Measurements from ENCODE around the gene SNX32. TPM values are rescaled to one million over a fixed set of nuclear protein-coding genes. Genes with fewer than 3 reads are reported as not detected.
A peak's percentile ranks its signal among the peaks of the same experiment; 100 is the strongest.

Gene SNX32
- total and polyA plus RNA-seq, 9 of the 15 experiments (the other 6 are each of a cell fraction or from before 2014, with no cell fraction given): 0.03 TPM; not detected in 7

DNA sequence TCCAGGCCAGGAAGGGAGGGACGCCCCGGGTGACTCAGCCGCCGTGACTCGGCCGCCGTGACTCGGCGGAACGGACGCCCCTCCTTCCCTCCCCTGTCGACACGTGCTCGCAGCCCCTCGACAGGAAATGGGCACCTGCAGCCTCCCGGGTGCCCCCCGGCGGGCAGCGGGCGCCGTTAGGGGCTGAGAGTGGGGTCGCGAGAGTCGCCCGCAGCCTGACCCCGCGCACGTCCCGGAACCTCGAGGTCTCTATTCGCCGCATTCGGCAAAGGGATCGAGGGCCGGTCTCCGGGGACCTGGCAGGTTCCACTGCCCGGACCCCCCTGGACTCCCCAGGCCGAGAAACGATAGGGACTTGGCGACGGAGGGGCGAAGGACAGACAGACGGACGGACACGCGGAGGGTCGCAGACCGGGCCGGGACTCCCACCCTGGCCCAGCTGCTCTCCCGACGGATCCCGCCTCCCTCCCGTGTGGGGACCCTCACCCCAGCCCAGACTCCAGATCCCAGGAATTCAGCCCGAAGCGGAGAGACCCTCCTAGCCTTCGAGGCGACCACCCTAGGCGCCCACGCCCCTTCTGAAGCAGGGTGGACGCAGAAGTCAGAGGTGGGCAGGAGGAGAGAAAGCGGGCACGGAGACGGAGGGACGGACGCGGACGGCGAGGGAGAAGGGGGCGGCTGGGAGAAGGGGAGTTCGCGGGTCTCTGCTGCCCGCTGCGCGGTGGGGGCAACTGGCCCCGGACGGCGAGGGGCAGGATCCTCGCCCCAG, 65.8 kb downstream of the SNX32 start (continued):
- TF ChIP-seq, protein P1, sequence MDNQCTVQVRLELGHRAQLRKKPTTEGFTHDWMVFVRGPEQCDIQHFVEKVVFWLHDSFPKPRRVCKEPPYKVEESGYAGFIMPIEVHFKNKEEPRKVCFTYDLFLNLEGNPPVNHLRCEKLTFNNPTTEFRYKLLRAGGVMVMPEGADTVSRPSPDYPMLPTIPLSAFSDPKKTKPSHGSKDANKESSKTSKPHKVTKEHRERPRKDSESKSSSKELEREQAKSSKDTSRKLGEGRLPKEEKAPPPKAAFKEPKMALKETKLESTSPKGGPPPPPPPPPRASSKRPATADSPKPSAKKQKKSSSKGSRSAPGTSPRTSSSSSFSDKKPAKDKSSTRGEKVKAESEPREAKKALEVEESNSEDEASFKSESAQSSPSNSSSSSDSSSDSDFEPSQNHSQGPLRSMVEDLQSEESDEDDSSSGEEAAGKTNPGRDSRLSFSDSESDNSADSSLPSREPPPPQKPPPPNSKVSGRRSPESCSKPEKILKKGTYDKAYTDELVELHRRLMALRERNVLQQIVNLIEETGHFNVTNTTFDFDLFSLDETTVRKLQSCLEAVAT (IDR thresholded peaks at IDR 0.05): peak; percentile 75 to 78
- TF ChIP-seq KDM4B (IDR thresholded peaks at IDR 0.05; ENCODE audit: borderline replicate concordance in 2 of 2, low read depth in 1 of 2): no peak; a peak in 1 of 4 replicates
- TF ChIP-seq, protein P2, sequence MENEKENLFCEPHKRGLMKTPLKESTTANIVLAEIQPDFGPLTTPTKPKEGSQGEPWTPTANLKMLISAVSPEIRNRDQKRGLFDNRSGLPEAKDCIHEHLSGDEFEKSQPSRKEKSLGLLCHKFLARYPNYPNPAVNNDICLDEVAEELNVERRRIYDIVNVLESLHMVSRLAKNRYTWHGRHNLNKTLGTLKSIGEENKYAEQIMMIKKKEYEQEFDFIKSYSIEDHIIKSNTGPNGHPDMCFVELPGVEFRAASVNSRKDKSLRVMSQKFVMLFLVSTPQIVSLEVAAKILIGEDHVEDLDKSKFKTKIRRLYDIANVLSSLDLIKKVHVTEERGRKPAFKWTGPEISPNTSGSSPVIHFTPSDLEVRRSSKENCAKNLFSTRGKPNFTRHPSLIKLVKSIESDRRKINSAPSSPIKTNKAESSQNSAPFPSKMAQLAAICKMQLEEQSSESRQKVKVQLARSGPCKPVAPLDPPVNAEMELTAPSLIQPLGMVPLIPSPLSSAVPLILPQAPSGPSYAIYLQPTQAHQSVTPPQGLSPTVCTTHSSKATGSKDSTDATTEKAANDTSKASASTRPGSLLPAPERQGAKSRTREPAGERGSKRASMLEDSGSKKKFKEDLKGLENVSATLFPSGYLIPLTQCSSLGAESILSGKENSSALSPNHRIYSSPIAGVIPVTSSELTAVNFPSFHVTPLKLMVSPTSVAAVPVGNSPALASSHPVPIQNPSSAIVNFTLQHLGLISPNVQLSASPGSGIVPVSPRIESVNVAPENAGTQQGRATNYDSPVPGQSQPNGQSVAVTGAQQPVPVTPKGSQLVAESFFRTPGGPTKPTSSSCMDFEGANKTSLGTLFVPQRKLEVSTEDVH (IDR thresholded peaks at IDR 0.05; ENCODE audit: low read depth, partially characterized antibody): no peak
- TF ChIP-seq MED1 (CRISPR knock-in tag; IDR thresholded peaks at IDR 0.05; ENCODE audit: borderline replicate concordance): no peak
- TF ChIP-seq, protein P3, sequence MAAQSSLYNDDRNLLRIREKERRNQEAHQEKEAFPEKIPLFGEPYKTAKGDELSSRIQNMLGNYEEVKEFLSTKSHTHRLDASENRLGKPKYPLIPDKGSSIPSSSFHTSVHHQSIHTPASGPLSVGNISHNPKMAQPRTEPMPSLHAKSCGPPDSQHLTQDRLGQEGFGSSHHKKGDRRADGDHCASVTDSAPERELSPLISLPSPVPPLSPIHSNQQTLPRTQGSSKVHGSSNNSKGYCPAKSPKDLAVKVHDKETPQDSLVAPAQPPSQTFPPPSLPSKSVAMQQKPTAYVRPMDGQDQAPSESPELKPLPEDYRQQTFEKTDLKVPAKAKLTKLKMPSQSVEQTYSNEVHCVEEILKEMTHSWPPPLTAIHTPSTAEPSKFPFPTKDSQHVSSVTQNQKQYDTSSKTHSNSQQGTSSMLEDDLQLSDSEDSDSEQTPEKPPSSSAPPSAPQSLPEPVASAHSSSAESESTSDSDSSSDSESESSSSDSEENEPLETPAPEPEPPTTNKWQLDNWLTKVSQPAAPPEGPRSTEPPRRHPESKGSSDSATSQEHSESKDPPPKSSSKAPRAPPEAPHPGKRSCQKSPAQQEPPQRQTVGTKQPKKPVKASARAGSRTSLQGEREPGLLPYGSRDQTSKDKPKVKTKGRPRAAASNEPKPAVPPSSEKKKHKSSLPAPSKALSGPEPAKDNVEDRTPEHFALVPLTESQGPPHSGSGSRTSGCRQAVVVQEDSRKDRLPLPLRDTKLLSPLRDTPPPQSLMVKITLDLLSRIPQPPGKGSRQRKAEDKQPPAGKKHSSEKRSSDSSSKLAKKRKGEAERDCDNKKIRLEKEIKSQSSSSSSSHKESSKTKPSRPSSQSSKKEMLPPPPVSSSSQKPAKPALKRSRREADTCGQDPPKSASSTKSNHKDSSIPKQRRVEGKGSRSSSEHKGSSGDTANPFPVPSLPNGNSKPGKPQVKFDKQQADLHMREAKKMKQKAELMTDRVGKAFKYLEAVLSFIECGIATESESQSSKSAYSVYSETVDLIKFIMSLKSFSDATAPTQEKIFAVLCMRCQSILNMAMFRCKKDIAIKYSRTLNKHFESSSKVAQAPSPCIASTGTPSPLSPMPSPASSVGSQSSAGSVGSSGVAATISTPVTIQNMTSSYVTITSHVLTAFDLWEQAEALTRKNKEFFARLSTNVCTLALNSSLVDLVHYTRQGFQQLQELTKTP (IDR thresholded peaks at IDR 0.05; ENCODE audit: low read depth in 1 of 2, partially characterized antibody in 2 of 2): no peak
- no peak for TF ChIP-seq ARID2 (IDR thresholded peaks at IDR 0.05)
- no peak for TF ChIP-seq PHF20 (IDR thresholded peaks at IDR 0.05; ENCODE audit: partially characterized antibody)
- TF ChIP-seq, protein P4, sequence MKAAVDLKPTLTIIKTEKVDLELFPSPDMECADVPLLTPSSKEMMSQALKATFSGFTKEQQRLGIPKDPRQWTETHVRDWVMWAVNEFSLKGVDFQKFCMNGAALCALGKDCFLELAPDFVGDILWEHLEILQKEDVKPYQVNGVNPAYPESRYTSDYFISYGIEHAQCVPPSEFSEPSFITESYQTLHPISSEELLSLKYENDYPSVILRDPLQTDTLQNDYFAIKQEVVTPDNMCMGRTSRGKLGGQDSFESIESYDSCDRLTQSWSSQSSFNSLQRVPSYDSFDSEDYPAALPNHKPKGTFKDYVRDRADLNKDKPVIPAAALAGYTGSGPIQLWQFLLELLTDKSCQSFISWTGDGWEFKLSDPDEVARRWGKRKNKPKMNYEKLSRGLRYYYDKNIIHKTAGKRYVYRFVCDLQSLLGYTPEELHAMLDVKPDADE (conservative IDR thresholded peaks at IDR 0.05; ENCODE audit: control insufficient read depth, low read depth, low read length): peak; percentile 79
- peak; percentile 99 for TF ChIP-seq ZC3H4 (CRISPR knock-in tag; IDR thresholded peaks at IDR 0.05; ENCODE audit: borderline replicate concordance)
- TF ChIP-seq ZNF699 (CRISPR knock-in tag; IDR thresholded peaks at IDR 0.05; ENCODE audit: insufficient replicate concordance): no peak
